GM18870 (cell line): ENCODE results near the gene PSMA7.

ENCODE experiments used
- ATAC-seq: cut with Tn5 transposase; IDR thresholded peaks from one replicate; pipeline ENCODE4 v1.9.1; 2021; ENCODE audit warnings: moderate library complexity; ENCODE audit not compliant: unreplicated experiment

The PSMA7 gene

GRCh38 chr20:62137478-62138203, 5.6 kb downstream of the PSMA7 start:
- ATAC-seq = no peak

GRCh38 chr20:62137092-62137384, 6.2 kb downstream of the PSMA7 start:
- ATAC-seq = no peak

- ATAC-seq = no peak
These were observed 6.7 kb downstream of the PSMA7 start for GRCh38 chr20:62136283-62137091.

- no peak for ATAC-seq
These were observed 7.5 kb downstream of the PSMA7 start for GRCh38 chr20:62135573-62136266.

GRCh38 chr20:62134735-62135231, 8.4 kb downstream of the PSMA7 start:
- ATAC-seq = no peak

- no peak for ATAC-seq
These were observed 9.3 kb downstream of the PSMA7 start for GRCh38 chr20:62133864-62134263.

GRCh38 chr20:62133051-62133845, 9.9 kb downstream of the PSMA7 start:
- no peak for ATAC-seq

- ATAC-seq = no peak
These were observed 10.8 kb downstream of the PSMA7 start for GRCh38 chr20:62132421-62132820.

GRCh38 chr20:62131560-62132320, 11.5 kb downstream of the PSMA7 start:
- ATAC-seq = no peak

GRCh38 chr20:62129731-62130531, 13.3 kb downstream of the PSMA7 start:
- no peak for ATAC-seq

- no peak for ATAC-seq
These were observed 14.7 kb downstream of the PSMA7 start for GRCh38 chr20:62128502-62128901.

- no peak for ATAC-seq
These were observed 15.4 kb downstream of the PSMA7 start for GRCh38 chr20:62127799-62128198.

- no peak for ATAC-seq
These were observed 17.1 kb downstream of the PSMA7 start for GRCh38 chr20:62126141-62126540.

- ATAC-seq = no peak
These were observed 19.6 kb downstream of the PSMA7 start for GRCh38 chr20:62123450-62124118.

- ATAC-seq = peak; percentile 7
These were observed 20.3 kb downstream of the PSMA7 start for GRCh38 chr20:62122654-62123449.

- ATAC-seq = peak; percentile 56
These were observed 21.2 kb downstream of the PSMA7 start, which contains the start of gene LSM14B for GRCh38 chr20:62121776-62122653. Gene LSM14B (plus strand): TSS chr20:62122475. CDS start chr20:62122667, 192 bp downstream.
